DLD1 (cell line): ENCODE results near the gene CTSZ.

ENCODE experiments used
- in situ Hi-C: cut with HindIII; loops from 2 replicates; pipeline ENCODE4 v1.10.0; 2017; ENCODE audit warnings: low sequenced_read_pairs

The CTSZ gene

DNA sequence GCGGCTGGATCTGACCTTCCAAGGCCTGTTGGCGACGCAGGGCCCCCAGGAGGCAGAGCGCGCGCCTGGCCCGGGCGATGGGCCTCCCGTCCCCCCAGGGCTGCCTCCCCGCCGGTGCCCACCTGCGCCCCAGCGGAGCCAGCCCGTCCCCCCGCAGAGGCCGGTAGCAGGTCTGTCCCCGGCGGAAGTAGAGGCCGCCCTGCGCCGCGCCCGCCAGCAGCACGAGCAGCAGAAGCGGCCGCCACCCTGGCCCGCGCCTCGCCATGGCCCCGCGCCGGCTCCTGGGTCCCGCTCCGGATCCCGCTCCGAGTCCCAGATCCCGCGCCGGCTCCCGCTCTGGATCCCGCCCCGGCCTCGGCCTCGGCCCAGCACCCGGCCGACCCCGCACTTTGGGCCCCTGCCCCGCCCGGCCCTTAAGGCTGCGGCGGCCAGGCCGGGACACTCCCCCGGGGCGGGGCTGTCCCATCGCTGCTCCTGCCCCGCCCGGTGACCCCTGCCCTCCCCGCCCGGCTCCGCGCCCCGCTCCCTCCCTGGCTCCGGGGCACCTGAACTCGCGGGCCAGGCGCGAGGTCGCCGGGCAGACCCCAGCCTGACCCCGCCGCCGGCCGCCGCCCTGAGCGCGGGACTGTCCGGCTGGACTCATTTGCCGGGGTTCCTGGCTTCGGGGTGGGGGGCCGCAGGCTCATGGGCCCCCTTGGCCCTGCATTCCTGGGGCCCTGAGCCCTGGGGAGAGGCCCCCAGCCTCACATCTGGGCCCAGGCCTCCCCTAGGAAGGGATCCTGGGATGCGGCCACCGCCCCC, at the start of gene CTSZ:
TSS of gene CTSZ (minus strand) at position 391 of the 801 bp plus-strand sequence. CDS start at position 265, 126 bp downstream.
- in situ Hi-C loops = loop anchor here (5.0 kb wide), 1 partner anchor 65 kb away; no protein-coding TSS in a partner anchor

DNA sequence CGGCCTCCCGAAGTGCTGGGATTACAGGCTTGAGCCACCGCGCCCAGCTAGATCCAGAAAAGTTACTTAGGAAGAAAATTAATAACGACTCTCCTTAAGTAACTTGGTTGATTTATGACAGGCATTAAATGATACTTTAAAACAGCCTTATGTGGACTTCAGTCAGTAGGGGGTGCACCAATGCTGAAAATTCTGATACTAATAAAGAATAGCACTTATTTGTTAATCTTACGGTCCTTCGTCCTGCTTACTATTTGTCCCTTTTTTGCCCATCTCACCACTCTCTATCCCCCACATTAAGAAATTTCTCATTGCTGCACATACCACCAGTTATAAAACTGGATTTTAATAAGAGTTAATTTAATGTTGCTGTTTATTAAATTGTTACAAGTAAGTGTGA, 48.2 kb upstream of the CTSZ start:
- in situ Hi-C loops = no loop called here

DNA sequence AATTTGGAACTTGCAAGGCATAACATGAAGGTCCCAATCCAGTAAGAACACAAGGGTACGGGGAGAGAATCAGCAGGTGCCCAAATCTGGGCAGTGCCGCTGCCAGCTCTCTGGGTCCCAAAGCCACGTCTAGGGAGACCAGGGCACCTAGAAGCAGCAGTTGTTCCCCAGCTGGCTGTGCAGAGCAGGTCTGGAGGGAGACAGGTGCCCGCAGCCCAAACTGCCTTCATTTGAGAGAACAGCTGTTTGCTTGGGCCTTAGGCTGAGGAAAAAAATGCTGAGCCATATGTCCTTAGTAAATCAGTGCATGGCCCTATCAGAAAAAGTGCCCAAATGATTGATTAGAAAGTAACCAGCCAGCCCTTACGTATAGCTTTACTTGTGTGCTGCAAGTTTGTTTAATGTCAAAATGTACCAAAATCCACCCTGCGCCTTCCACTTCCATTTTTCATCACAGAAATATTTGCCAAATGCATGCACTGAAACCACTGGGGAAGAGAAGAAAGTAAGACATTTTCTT, 44.7 kb upstream of the CTSZ start:
- in situ Hi-C loops = no loop called here

DNA sequence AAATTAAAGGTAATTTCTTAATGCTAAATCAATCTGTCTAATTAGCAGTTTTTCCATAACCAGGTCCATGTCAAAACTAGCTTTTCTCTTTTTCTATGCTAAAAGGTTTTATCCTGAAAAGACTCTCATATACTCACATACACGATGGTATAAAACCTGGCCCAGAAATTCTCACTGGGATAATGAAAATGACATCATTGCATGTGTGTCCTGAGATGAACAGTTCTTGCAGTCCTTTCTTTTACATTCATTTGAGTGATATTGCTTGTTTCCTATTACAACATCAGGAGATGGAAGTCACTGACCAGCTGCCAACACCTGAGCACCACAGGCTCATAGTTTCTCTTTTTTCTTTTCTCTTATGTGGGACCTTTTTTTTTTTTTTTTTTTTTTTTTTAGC, 43.4 kb upstream of the CTSZ start:
- in situ Hi-C loops = no loop called here

DNA sequence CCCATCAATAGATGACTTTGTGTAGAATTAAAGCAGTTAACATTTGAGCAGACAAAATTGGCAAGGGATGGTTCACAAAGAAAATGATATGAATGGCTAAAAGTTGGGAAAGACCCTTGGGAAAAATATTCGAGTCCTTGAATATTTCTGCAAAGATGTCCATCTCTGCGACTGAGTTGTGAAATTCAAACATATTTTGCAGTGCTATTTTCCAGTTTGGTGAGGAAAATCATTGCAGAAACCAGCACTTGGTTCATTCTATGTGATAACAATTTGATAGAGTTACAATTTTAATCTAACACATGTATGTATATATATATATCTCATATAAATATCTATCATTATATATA, 41.6 kb upstream of the CTSZ start:
- in situ Hi-C loops = no loop called here

DNA sequence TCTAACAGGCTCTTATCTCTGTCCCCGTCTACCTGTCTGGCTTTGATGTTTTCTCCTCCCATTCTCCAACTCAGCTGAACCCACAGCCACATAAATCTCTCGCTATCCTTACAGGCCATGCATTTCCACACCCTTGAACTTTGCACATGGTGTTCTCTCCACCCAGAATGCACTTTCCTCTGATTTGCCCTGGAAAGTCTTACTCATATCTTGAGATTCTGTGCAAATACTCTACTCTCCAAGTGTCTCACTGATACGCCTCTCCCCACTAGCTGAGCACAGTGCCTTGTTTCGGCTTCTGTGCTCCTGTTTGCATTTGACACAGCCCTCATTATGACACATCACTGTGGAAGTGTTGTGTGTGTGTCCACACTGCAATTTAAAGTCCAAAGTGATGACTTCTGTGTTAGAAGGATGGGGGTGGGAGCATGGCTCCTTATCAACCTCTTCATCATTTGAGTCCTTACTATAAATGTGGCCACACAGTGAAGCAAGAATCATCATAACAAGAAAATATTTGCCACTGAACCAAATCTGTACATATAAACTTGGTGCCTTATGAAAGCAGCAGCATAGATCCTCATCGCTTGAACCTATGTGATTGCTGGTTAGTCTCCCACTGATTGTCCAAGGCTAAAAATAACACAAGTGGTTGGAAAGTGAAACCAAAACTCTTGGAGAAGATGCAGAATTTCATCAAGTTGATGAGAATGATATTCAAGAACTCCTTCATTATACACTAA, 41.1 kb upstream of the CTSZ start:
- in situ Hi-C loops = no loop called here

DNA sequence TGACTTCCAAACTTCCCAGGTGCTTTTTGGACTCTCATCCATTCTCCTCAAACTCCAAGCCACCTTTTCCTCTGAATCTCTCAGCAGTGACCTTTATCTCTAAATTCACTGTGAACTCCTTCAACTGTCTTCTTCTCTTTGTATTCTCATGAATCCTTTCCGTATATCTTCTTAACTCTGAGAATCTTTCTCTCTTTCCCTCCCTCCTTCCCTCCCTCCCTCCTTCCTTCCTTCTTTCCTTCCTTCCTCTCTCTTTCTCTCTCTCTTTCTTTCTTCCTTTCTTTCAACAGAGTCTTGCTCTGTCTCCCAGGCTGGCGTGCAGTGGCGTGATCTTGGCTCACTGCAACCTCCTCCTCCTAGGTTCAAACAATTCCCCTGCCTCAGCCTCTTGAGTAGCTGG, 39.8 kb upstream of the CTSZ start:
- in situ Hi-C loops = no loop called here

DNA sequence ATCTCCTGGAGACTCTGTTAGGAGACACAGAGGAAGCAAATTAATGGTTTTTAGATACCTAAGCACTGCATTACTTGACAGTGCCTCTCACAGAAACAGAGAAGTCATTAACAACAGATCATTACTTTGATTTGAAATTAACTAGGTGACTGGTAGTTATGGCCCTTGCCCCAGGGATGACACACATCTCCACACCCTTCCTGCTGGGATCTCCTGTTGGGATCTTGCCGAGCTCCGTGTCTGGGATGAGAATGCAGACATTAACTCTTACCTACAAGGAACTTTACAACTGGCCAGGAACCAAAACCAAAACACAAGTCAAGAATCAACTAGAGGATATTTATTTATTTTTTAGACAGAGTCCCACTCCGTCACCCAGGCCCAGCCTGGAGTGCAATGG, 37.7 kb upstream of the CTSZ start:
- in situ Hi-C loops = loop anchor here (5.0 kb wide), 1 partner anchor 72 kb away; no protein-coding TSS in a partner anchor

DNA sequence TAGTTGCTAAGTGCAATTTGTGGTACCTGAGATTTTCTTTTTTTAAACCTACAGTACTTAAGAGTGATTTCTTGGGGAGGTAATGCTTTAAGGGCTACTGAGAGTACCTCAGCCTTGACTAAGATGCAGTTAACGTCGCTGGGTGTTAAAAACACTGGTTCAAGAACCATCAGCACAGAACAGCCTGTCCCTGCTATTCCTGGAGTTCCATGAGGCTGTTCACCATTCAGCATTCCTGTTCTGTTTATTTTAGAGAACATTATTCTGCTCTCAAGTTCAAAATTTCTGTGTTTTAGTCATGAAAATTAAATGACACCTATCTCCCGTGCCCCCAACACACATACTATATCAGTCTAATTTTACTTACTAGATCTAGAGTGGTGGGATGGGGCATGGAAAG, 37.2 kb upstream of the CTSZ start:
- in situ Hi-C loops = loop anchor here (5.0 kb wide), 1 partner anchor 72 kb away; no protein-coding TSS in a partner anchor

DNA sequence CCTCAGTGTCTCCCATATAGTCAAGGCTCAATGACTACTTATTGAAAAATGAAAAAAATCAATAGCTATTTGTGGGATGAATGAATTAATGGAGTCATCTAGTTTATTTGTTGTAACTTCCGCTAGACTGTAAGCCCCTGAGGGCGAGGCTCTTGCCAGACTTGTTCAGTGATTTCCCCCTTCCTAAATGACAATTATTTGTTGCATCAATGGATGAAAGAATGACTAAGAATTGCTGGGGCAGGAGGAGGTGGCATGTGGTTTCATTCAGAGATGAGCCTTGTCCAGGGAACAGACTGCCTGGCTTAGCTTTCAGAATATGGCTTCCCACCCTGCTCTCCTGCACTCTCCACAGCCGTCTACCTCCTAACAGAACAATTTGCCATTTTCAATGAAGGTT, 36.6 kb upstream of the CTSZ start:
- in situ Hi-C loops = loop anchor here (5.0 kb wide), 1 partner anchor 71 kb away; no protein-coding TSS in a partner anchor

DNA sequence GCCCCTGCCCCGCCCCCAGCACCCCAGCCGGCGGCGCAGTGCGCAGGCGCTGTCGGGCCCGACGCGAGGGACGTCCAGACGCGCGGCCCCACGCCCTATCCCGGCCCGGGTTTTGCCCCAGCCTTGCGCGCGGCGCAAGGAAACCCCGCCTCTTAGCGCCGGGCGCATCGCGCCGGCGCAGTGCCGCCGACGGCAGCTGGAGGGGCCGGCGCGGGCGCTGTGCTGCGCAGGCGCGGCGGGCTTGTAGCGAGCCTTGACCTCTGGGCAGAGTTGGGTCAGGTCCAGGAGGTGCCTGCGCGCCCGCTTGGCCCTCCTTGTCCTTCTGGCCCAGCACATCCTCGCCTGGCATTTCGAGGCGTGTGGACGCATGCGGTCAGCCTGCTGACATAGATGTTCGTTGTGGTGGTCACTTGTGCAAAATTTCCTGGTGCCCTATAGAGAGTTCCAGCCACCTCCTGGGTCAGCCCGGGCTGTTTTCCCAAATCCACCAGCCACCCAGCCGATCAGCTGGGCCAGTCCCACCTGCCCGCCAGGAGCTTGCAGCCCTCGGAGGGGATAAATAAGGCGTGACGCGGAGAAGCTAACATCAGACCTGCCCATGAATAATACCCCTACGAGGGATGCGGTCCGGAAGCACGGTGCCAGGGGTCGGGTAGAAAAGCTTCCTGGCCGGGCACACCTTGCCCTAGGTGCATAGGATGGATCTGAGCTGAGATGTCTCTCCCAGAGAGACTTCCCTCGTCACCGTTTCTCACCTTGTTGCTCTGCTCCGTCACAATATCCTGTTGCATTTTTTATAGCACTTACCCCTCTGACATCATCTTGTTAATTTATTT, 36.0 kb upstream of the CTSZ start:
- in situ Hi-C loops = loop anchor here (5.0 kb wide), 1 partner anchor 71 kb away; no protein-coding TSS in a partner anchor

DNA sequence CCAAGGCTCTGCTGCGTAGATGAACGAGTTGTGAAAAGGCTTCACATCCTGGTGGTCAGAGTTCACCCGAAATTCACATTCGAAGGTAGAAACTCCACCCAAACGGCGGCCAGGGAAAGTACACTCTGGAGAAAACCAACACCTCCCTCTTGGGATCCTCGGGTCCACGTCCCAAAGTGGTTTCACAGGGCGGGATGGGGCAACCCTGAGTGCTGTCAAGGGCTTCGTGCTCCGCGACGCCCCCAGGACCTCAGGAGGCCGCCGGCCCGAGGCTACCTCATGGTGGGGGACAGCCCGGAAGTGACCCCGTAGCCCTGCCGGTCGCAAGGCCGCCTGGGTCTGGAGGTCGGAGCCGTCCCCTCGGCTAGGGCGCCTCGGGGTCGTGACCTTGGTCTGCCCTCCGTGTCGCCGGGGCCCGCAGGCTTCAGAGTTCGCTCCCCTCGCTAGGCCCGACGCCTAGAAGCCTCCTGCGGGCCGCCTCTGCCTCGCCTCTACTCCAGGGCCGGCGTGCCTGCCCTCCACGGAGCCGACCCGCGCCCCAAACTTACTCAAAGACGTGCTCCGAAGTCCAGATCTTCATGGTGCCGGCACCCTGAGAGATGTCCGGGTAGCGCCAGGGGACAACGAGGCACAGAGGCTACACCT, 35.2 kb upstream of the CTSZ start, which contains the start of gene PRELID3B:
TSS of gene PRELID3B (minus strand) at position 636 of the 645 bp plus-strand sequence. CDS start at position 580, 56 bp downstream.
- in situ Hi-C loops = loop anchor here (5.0 kb wide), 1 partner anchor 70 kb away; no protein-coding TSS in a partner anchor

DNA sequence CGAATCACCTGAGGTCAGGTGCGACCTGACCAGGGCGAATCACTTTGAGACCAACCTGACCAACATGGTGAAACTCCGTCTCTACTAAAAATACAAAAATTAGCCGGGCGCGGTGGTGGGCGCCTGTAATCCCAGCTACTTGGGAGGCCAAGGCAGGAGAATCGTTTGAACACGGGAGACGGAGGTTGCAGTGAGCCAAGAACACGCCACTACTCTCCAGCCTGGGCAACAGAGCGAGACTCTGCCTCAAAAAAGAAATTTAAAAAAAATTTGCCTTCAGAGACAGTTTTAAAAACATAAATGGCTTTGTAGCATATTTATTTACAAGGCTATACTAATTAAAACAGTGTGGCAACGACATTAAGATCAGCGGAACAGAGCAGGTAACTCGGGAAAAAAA, 34.4 kb upstream of the CTSZ start:
- in situ Hi-C loops = loop anchor here (5.0 kb wide), 1 partner anchor 69 kb away; no protein-coding TSS in a partner anchor

DNA sequence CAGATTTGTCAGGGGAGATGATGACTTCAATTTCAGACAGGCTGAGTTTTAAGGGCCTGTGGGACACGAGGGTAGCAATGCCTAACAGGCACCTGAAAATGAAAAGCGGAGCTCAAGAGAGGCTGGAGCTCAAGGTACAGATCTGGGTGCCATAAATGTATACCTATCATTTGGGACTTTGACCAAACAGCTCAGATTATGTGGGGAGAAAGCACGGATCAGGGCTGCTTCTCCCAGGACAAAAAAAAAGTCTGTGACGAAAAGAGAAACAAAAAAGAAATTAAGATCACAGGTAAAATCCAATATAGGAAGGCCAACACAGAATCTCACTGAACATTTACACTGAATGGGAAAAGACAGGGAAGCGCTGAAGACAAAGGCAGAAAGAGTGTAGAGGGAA, 33.6 kb upstream of the CTSZ start:
- in situ Hi-C loops = loop anchor here (5.0 kb wide), 1 partner anchor 68 kb away; no protein-coding TSS in a partner anchor

DNA sequence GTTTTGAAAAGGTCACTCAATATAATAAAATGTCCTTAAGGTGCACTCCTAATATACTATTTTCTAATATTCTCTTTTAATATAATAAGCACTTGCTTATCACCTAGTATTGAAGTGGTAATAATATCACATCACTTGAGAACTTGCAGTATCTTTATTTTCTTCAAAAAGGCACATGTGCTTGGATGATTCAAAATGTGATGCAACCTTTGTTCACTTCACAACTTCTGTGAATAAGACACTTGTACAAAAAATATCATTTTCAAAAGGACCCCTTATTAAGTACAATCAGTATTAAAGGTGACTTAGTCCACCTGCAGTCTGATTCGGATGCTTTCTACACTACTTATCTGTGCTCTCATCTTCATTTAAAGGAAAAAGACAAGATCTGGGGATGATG, 32.2 kb upstream of the CTSZ start:
- in situ Hi-C loops = no loop called here

DNA sequence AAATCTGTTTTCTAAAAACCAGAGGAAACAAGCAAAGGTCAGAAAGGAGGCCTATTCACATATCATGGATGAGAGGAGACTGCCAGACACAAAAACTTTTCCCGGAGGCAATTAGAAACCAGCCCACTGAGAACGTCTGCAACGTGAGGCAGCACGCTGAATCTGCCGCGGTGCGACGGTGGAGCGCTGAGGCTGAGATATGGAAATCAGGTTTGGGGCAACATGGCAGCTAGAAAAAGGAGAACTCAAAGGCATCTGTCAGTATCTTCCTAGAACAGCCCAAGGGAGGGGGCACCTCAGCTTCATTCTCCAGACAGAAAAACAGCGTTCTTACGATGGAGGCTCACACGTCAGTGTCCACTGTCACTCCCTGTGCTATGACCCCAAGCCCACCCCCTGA, 30.3 kb upstream of the CTSZ start:
- in situ Hi-C loops = no loop called here

DNA sequence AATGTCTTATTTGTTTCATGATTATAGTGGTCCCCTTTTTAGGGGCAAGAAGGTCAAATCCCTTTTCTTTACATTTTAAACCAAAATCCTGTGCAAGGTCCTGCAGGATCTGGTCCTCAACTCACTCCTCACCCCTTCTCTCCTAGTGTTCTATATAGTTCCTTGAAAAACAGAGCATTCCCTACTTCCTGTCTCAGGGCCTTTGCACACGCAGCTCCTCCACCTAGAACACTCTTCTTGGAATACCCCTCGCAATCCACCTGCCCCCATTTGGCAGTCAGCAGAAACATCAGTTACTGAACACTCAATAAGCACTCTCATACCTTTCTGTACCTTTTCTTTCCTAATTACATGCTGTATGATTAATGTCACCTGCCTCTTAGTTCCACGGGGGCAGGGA, 28.3 kb upstream of the CTSZ start:
- in situ Hi-C loops = no loop called here

DNA sequence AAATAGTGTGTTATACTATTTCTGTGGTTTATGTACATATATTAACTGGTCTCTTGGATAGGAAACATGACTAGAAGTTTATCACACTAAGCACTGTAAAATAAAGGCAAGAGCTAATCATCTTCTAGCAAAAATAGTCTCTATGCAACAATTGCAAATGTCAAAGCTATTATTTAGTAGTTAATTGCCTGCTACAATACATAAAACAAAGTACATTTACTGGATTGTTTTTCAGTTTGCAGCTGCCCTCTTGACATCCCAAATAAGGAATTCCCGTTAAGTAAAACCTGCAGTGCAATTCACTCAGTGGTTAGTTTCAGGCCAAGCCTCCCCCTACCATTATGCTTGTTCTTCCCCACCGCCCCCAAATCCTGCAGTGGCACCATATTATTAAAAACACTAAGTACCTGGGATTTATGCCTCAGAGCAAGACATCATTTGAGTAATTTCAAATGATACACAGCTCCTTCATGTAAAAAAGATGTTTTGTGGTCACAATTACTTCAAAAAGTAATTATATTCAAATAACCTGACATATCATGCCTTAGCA, 26.6 kb upstream of the CTSZ start:
- in situ Hi-C loops = no loop called here

DNA sequence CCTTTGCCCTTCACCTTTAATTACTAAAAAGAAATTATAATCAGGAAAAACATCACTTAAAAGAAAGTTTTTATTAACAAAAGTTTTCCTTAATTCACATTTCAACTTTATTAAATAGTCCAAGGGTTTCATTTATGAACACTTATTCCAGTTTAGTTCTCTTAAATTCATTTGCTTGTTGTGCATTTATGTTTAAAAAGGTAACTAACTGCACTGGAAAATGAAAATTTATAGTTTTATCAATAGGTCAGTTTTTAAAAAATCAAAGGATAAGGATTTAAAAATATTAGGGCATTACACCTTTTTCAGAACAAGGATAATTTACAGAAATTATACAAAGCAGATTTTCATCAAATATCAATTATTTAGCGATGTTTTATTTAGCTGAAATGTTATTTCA, 26.0 kb upstream of the CTSZ start:
- in situ Hi-C loops = no loop called here

DNA sequence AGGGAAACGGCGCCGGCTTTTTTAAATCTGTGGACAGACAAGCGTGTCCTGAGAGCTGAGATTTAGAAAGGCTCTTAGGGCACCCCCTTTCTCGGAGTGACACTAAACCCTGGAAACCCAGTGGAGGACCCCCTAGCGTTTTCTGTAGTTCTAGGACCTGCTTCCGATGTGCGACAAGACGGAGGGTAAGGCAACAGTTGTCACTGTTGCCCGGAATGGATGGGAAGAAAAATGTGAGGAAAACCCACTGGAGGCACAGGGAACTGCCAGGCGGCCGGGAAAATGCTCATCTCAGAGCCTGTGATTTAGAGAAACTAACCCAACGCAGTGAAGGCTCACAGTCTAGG, 25.6 kb upstream of the CTSZ start:
- in situ Hi-C loops = no loop called here
